Tibial artery (tissue), 4 donors: Measurements from ENCODE around the gene KLHL22.

ENCODE experiments used
- DNase-seq, 2 donors: peaks; one replicate each; pipeline ENCODE4 v3.0.0-alpha.2; 2019
- H3K27ac ChIP-seq, 2 donors: fragments of 200-600 bp; sonication (generic) in 1 of 2; 1 replicate in 1 of 2; 2 replicates in 1 of 2; pipeline ENCODE4 v1.5.1; 2018 to 2019; ENCODE audit warnings: mild to moderate bottlenecking in 1 of 2
- H3K27me3 ChIP-seq, 2 donors: fragments of 200-600 bp; sonication (generic) in 1 of 2; one replicate each; pipeline versions ENCODE4 v1.5.1 to v1.6.0; 2016 to 2019
- H3K36me3 ChIP-seq, 3 donors: fragments of 200-600 bp; sonication (generic) in 2 of 3; one replicate each; pipeline ENCODE4 v1.5.1; 2016 to 2019; ENCODE audit warnings: mild to moderate bottlenecking in 2 of 3
- H3K4me1 ChIP-seq, 4 donors: fragments of 200-600 bp; sonication (generic) in 2 of 4; 1 replicate in 3 of 4; 2 replicates in 1 of 4; pipeline ENCODE4 v1.5.1; 2016 to 2019
- H3K4me3 ChIP-seq, 2 donors: fragments of 200-600 bp; sonication (generic) in 1 of 2; 1 replicate in 1 of 2; 2 replicates in 1 of 2; pipeline ENCODE4 v1.5.1; 2018 to 2019; ENCODE audit warnings: mild to moderate bottlenecking in 2 of 2
- H3K9me3 ChIP-seq, 3 donors: fragments of 200-600 bp; sonication (generic) in 1 of 3; one replicate each; pipeline ENCODE4 v1.5.1; 2016 to 2019
- intact Hi-C: fragments of 100-400 bp; cut with DNase I; formaldehyde crosslinking; loops from one replicate; pipeline ENCODE4 v1.15.0; 2023; ENCODE audit warnings: low total_unique reads
- TF ChIP-seq, protein P1 (sequence below), 2 experiments: fragments of 200-600 bp in 1 of 2; fragments of 450-650 bp in 1 of 2; IDR thresholded peaks; one replicate each; pipeline ENCODE4 v1.5.1; 2017 to 2019; ENCODE audit warnings: antibody characterized with exemption in 2 of 2, mild to moderate bottlenecking in 1 of 2, moderate library complexity in 1 of 2

KLHL22 gene

DNA sequence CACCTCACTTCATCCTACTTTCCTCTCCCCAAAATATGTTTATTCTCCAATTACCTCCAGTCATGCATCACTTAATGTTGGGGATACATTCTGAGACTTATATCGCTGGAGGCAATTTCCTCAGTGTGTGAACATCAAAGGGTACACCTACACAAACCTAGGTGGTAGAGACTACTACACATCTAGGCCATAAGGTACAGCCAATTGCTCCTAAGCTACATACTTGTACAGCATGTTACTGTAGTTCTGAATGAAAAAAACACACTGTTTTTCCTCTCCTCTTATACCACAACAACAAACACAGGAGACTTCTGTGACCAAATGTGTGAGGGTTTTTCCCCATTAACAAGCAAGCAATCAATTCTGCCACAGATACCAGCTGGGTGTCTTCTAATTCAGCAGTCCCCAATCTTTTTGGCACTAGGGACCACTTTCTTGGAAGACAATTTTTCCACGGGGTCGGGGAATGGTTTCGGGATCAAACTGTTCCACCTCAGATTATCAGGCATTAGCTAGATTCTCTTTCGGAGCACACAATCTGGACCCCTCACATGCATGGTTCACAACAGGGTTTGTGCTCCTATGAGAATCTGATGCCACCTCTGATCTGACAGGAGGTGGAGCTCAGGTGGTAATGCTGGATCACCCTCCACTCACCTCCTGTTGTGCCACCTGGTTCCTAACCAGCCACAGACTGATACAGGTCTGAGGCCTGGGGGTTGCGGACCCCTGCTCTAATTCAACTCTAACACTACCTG lies 5.2 kb downstream of the KLHL22 start:
- no peak for DNase-seq
- Histone ChIP-seq H3K9me3 (no peaks in the 10 kb centered on the region), H3K27ac (no peak overlapping the region), H3K4me3 (no peak overlapping the region), H3K4me1 (peaks cover 0 to 16% (median 11%) of the 10 kb centered on the region in 4 donors), H3K36me3 (peaks cover 0 to 18% (median 4%) of the 10 kb centered on the region in 3 donors), H3K27me3 (no peaks in the 10 kb centered on the region)
- intact Hi-C loops: no loop called here
- TF ChIP-seq, protein P1, sequence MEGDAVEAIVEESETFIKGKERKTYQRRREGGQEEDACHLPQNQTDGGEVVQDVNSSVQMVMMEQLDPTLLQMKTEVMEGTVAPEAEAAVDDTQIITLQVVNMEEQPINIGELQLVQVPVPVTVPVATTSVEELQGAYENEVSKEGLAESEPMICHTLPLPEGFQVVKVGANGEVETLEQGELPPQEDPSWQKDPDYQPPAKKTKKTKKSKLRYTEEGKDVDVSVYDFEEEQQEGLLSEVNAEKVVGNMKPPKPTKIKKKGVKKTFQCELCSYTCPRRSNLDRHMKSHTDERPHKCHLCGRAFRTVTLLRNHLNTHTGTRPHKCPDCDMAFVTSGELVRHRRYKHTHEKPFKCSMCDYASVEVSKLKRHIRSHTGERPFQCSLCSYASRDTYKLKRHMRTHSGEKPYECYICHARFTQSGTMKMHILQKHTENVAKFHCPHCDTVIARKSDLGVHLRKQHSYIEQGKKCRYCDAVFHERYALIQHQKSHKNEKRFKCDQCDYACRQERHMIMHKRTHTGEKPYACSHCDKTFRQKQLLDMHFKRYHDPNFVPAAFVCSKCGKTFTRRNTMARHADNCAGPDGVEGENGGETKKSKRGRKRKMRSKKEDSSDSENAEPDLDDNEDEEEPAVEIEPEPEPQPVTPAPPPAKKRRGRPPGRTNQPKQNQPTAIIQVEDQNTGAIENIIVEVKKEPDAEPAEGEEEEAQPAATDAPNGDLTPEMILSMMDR (IDR thresholded peaks at IDR 0.05): no peak

DNA sequence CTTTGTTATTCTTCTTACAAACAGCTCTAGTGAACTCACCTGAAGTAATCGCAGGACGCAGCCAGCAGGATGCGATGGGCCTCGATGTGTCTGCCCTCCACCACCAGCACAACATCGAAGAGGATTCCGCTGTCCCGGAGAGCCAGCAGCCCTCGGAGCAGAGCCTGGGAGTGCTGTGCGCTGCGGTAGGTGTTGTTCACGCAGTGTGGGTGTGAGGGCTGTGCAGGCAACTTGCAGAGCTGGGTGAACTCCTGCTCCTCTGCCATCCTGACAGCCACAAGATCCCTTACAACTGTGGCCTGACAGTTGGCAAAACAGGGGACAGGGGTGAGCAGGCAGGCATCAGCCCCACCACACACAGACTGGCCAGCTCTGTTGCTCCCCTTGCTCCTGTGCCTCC lies 6.6 kb downstream of the KLHL22 start:
- Histone ChIP-seq H3K4me1 (peaks cover 0 to 7% (median 2%) of the 10 kb centered on the region in 4 donors), H3K36me3 (peaks cover 0 to 18% (median 4%) of the 10 kb centered on the region in 3 donors), H3K27ac (no peak overlapping the region), H3K27me3 (no peaks in the 10 kb centered on the region), H3K9me3 (no peaks in the 10 kb centered on the region), H3K4me3 (no peak overlapping the region)
- TF ChIP-seq, protein P1 (IDR thresholded peaks at IDR 0.05): no peak
- intact Hi-C loops: no loop called here
- DNase-seq: no peak

DNA sequence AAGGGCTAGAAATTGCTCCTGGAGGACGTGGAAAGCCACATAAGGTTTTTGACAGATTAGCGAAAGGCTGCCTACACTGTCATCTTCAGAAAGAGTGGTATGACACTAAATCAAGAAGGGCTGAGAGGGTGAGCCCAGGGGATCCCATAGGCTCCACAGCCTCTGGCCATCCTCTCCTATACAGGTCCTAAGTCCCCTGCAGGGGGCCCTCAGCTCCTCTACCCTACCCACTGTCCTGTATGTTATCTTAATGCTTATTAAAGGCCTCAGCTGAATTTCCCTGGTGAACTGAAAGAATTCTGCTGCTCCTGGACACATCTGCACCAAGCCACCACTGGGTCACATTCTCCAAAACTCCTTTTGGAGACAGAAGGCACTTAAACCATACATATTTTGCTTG lies 7.9 kb downstream of the KLHL22 start:
- Histone ChIP-seq H3K36me3 (peaks cover 0 to 27% (median 4%) of the 10 kb centered on the region in 3 donors), H3K4me1 (no peaks in the 10 kb centered on the region), H3K27ac (no peak overlapping the region), H3K9me3 (no peaks in the 10 kb centered on the region), H3K27me3 (no peaks in the 10 kb centered on the region), H3K4me3 (no peak overlapping the region)
- TF ChIP-seq, protein P1 (IDR thresholded peaks at IDR 0.05): no peak
- DNase-seq: no peak
- intact Hi-C loops: no loop called here

DNA sequence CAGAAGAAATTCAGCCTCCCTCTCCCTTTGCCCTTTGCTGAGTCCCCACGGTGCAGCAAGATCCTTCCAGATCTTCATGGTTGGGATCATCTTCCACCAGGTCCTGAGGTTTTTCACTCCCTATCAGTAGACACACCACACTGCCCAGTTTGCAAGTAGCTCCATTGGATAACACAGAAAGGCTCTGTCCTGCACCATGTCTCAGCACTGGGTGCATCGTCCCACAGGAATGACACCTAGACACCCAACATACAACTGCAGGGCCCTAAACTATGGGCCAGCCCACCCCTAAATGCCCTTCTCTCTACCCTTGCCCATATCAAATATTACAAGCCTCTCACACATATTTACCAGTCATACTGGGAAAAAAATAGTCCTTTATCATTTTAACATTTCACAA lies 9.4 kb downstream of the KLHL22 start:
- DNase-seq: no peak
- no peaks in the 10 kb centered on the region for H3K27me3 ChIP-seq
- peaks cover 0 to 27% (median 4%) of the 10 kb centered on the region in 3 donors for H3K36me3 ChIP-seq
- no peak overlapping the region for H3K27ac ChIP-seq
- H3K4me3 ChIP-seq: no peak overlapping the region
- no peaks in the 10 kb centered on the region for H3K9me3 ChIP-seq
- no peaks in the 10 kb centered on the region for H3K4me1 ChIP-seq
- TF ChIP-seq, protein P1 (IDR thresholded peaks at IDR 0.05): no peak
- intact Hi-C loops: no loop called here

DNA sequence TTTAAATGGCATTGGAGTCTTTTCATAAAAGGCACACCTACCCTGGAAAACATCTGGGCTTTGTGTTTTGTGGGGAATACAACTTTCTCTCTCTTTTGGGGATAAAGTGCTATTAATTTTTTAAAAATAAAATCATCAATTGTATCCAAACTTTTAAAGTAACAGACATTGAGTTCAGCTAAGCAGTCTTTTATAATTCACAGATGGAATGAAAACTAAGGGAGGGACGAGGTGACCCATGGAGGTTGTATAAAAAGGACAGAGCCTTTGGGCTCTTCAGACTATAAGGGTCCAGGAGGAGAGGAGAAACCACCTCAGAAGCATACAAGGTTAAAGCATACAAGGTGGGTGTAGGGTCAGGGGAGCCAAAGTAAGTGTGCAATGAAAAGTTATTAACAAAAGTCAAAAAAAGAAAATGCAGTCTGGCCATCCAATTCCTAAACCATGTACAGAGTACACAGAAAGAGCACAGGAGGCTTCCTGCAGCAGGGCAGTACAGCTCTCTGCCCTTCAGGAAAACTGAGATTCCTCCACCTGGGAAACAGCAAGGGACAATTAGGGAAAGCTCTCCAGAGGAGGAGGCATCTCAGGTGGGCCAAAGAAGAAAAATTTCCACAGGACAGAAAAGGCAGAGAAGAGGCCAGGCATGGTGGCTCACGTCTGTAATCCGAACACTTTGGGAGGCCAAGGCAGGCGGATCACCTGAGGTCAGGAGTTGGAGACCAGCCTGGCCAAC lies 10.5 kb downstream of the KLHL22 start:
- no peaks in the 10 kb centered on the region for H3K9me3 ChIP-seq
- TF ChIP-seq, protein P1 (IDR thresholded peaks at IDR 0.05): no peak
- H3K4me3 ChIP-seq: no peak overlapping the region
- peaks cover 0 to 27% (median 4%) of the 10 kb centered on the region in 3 donors for H3K36me3 ChIP-seq
- H3K27ac ChIP-seq: no peak overlapping the region
- H3K4me1 ChIP-seq: no peaks in the 10 kb centered on the region
- H3K27me3 ChIP-seq: no peaks in the 10 kb centered on the region
- no peak for DNase-seq
- intact Hi-C loops: no loop called here
